ENCODE results near the gene OVOL2.

Gene OVOL2

GRCh38 chr20:17992224-17992637 lies 65.5 kb downstream of the OVOL2 start:
- DNase-seq (ENCODE audit: insufficient read length, low spot score) (no peak), FAIRE-seq (peak; percentile 40)

GRCh38 chr20:17990278-17990972 lies 67.3 kb downstream of the OVOL2 start:
- FAIRE-seq (no peak), DNase-seq (ENCODE audit: insufficient read length, low spot score) (no peak)

DNA sequence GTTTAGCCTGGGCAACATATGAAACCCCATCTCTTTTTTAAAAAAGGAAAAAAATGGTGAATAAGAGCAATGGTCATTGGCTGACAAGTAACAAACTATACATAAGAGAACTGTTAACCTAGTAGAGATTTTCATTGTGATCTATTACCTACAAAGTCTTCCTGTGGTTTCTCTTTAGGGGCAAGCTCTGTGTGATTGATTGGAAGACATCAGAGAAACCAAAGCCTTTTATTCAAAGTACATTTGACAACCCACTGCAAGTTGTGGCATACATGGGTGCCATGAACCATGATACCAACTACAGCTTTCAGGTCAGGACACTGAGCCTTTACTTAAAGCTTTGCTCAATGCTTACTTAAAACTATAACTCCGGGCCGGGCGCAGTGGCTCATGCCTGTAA lies 69.7 kb downstream of the OVOL2 start:
- DNase-seq (ENCODE audit: insufficient read length, low spot score) (no peak), FAIRE-seq (no peak)

- FAIRE-seq (no peak), DNase-seq (ENCODE audit: insufficient read length, low spot score) (no peak)
Observed at GRCh38 chr20:17985388-17986018, 72.2 kb downstream of the OVOL2 start.

- FAIRE-seq (no peak), DNase-seq (ENCODE audit: insufficient read length, low spot score) (no peak)
Observed at GRCh38 chr20:17976305-17976704, 81.4 kb downstream of the OVOL2 start.
